ENCODE results near the gene BTBD18.
"Not testable (repeated sequence)": the region's sequence is repeated elsewhere in the genome, so short reads cannot be mapped to it uniquely, and the experiment has no call there.

The BTBD18 gene

DNA sequence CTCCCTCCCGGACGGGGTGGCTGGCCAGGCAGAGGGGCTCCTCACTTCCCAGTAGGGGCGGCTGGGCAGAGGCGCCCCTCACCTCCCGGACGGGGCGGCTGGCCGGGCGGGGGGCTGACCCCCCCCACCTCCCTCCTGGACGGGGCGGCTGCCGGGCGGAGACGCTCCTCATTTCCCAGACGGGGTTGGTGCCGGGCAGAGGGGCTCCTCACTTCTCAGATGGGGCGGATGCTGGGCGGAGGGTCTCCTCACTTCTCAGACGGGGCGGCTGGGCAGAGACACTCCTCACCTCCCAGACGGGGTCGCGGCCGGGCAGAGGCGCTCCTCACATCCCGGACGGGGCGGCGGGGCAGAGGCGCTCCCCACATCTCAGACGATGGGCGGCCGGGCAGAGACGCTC lies 34.9 kb downstream of the BTBD18 start:
- H3K27me3 ChIP-seq (replicated peaks; ENCODE audit: control insufficient read depth, insufficient read depth, low read length); DNase-seq (ENCODE audit: low read depth); H3K9ac ChIP-seq (ENCODE audit: low read length); H3K4me3 ChIP-seq (ENCODE audit: low read length); H3K9me3 ChIP-seq (ENCODE audit: control insufficient read depth, low read length): not testable (repeated sequence)
- peaks cover 11% of the 10 kb centered on the region for H3K36me3 ChIP-seq (ENCODE audit: control insufficient read depth, insufficient read depth, low read length, severe bottlenecking)
- peaks cover 14% of the 10 kb centered on the region for H3K4me1 ChIP-seq (ENCODE audit: control insufficient read depth, insufficient read depth, low read length)

DNA sequence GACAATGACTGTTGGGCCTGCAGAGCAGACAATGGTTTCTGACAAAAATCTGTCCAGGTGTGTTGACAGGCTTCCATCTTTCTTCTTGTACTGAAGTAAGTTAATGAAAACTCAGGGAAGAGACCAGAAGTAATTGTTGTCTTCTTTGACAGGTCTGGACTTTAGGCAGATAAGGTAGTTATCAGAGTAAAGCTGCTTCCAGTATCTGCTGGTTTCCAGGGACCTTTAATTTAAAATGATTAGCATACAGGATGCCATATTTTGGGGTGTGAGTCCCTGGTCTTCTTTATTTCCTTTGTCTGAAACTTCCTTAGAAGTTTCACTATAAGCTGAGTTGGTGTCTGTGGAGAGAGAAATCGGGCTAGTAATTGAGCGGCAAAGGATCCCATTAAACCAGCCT lies 37.8 kb downstream of the BTBD18 start:
- peaks cover 23% of the 10 kb centered on the region for H3K4me1 ChIP-seq (ENCODE audit: control insufficient read depth, insufficient read depth, low read length)
- peak overlapping the region; percentile 99 for H3K4me3 ChIP-seq (ENCODE audit: low read length)
- H3K27me3 ChIP-seq (replicated peaks; ENCODE audit: control insufficient read depth, insufficient read depth, low read length): no peaks in the 10 kb centered on the region
- H3K9ac ChIP-seq (ENCODE audit: low read length): peak overlapping the region; percentile 98
- no peaks in the 10 kb centered on the region for H3K9me3 ChIP-seq (ENCODE audit: control insufficient read depth, low read length)
- H3K36me3 ChIP-seq (ENCODE audit: control insufficient read depth, insufficient read depth, low read length, severe bottlenecking): no peaks in the 10 kb centered on the region
- DNase-seq (ENCODE audit: low read depth): no peak

- Histone ChIP-seq H3K4me3 (ENCODE audit: low read length) (peak within 1 kb of the TSS; percentile 99), H3K9me3 (ENCODE audit: control insufficient read depth, low read length) (no peaks in the 10 kb centered on the region), H3K36me3 (ENCODE audit: control insufficient read depth, insufficient read depth, low read length, severe bottlenecking) (no peaks in the 10 kb centered on the region), H3K4me1 (ENCODE audit: control insufficient read depth, insufficient read depth, low read length) (peaks cover 23% of the 10 kb centered on the region), H3K27me3 (replicated peaks; ENCODE audit: control insufficient read depth, insufficient read depth, low read length) (no peaks in the 10 kb centered on the region), H3K9ac (ENCODE audit: low read length) (peak within 1 kb of the TSS; percentile 98)
- peak; percentile 99 for DNase-seq (ENCODE audit: low read depth)
Measured at GRCh38 chr11:57712256-57713150, 39.1 kb downstream of the BTBD18 start, which contains the start of gene TMX2. TSS of gene TMX2 (plus strand) at chr11:57712593. CDS start at chr11:57712619, 26 bp downstream.

DNA sequence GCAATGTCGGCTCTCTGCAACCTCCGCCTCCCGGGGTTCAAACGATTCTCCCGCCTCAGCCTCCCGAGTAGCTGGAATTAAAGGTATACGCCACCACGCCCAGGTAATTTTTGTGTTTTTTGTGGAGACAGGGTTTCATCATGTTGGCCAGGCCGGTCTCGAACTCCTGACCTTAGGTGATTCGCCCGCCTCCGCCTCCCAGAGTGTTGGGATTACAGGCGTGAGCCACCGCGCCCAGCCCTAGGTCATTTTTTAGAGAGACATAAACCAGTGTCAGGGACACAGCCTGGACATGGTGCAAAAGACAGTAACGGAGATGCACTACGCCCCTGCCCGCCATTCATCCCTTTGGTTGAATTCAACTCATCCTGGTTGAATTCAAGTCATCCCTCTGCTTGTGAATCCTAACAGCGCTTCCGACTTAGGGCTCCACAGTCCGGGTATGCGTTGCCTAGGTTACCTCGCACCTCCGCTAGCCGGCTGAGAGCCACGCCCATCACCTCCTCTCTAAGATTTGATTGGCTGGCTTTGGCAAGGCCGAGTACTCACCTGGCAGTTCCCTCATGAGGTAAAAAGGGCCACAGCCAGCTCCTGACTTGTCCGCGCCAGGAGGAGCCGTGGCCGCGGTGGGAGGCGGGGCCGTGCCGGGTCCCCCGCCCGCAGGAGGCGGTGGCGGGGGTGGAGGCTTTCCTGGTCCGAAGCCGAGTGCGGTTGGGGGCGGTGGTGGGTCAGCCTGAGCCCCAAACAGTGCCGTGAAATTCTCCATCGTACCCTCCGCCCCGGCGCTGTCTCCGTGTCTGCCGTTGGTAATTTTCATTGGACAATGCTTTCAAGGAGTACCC lies 40.0 kb downstream of the BTBD18 start, which contains the start of gene MED19:
Gene MED19 (minus strand): TSS at position 802 of the 842 bp plus-strand sequence. CDS start 36 bp downstream, at position 766.
- H3K27me3 ChIP-seq (replicated peaks; ENCODE audit: control insufficient read depth, insufficient read depth, low read length): no peaks in the 10 kb centered on the region
- H3K4me3 ChIP-seq (ENCODE audit: low read length): peak within 1 kb of the TSS; percentile 99
- H3K9ac ChIP-seq (ENCODE audit: low read length): peak within 1 kb of the TSS; percentile 98
- H3K4me1 ChIP-seq (ENCODE audit: control insufficient read depth, insufficient read depth, low read length): peaks cover 23% of the 10 kb centered on the region
- H3K9me3 ChIP-seq (ENCODE audit: control insufficient read depth, low read length): no peaks in the 10 kb centered on the region
- DNase-seq (ENCODE audit: low read depth): peak; percentile 77
- H3K36me3 ChIP-seq (ENCODE audit: control insufficient read depth, insufficient read depth, low read length, severe bottlenecking): peaks cover under 1% of the 10 kb centered on the region

- H3K9ac ChIP-seq (ENCODE audit: low read length): no peak overlapping the region
- peaks cover 5% of the 10 kb centered on the region for H3K36me3 ChIP-seq (ENCODE audit: control insufficient read depth, insufficient read depth, low read length, severe bottlenecking)
- no peaks in the 10 kb centered on the region for H3K27me3 ChIP-seq (replicated peaks; ENCODE audit: control insufficient read depth, insufficient read depth, low read length)
- peaks cover 23% of the 10 kb centered on the region for H3K4me1 ChIP-seq (ENCODE audit: control insufficient read depth, insufficient read depth, low read length)
- H3K9me3 ChIP-seq (ENCODE audit: control insufficient read depth, low read length): no peaks in the 10 kb centered on the region
- H3K4me3 ChIP-seq (ENCODE audit: low read length): no peak overlapping the region
- peak; percentile 9 for DNase-seq (ENCODE audit: low read depth)
Measured at GRCh38 chr11:57709802-57710367, 41.7 kb downstream of the BTBD18 start.

GRCh38 chr11:57705432-57705831 lies 46.2 kb downstream of the BTBD18 start:
- not testable (repeated sequence) for H3K4me3 ChIP-seq (ENCODE audit: low read length); H3K27me3 ChIP-seq (replicated peaks; ENCODE audit: control insufficient read depth, insufficient read depth, low read length); H3K9me3 ChIP-seq (ENCODE audit: control insufficient read depth, low read length); DNase-seq (ENCODE audit: low read depth); H3K9ac ChIP-seq (ENCODE audit: low read length)
- peaks cover 41% of the 10 kb centered on the region for H3K36me3 ChIP-seq (ENCODE audit: control insufficient read depth, insufficient read depth, low read length, severe bottlenecking)
- H3K4me1 ChIP-seq (ENCODE audit: control insufficient read depth, insufficient read depth, low read length): peaks cover 16% of the 10 kb centered on the region

- Histone ChIP-seq H3K4me1 (ENCODE audit: control insufficient read depth, insufficient read depth, low read length) (peaks cover 16% of the 10 kb centered on the region), H3K9me3 (ENCODE audit: control insufficient read depth, low read length) (no peaks in the 10 kb centered on the region), H3K27me3 (replicated peaks; ENCODE audit: control insufficient read depth, insufficient read depth, low read length) (no peaks in the 10 kb centered on the region), H3K36me3 (ENCODE audit: control insufficient read depth, insufficient read depth, low read length, severe bottlenecking) (peaks cover 45% of the 10 kb centered on the region), H3K4me3 (ENCODE audit: low read length) (no peak overlapping the region), H3K9ac (ENCODE audit: low read length) (no peak overlapping the region)
- DNase-seq (ENCODE audit: low read depth): no peak
Measured at GRCh38 chr11:57704932-57705331, 46.7 kb downstream of the BTBD18 start.

DNA sequence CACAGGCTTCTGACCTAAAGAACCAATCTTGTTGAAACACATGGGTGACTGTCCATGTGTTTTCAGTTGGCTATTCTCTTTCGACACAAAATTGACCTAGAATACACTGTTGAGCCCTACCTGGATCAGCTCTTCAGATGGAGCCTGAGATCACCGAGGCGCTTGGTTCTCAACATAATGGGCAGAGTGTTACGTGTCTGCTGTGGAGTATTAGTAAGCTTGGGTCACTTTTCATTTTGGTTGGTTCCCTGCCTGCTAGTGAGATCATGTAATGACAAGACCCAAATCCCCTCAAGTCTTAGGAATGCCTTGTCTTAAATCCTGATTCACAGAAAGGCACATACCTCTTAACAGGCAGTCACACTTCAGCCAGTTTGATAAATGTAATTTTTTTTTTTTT lies 48.3 kb downstream of the BTBD18 start:
- Histone ChIP-seq H3K36me3 (ENCODE audit: control insufficient read depth, insufficient read depth, low read length, severe bottlenecking) (peaks cover 61% of the 10 kb centered on the region), H3K27me3 (replicated peaks; ENCODE audit: control insufficient read depth, insufficient read depth, low read length) (no peaks in the 10 kb centered on the region), H3K9ac (ENCODE audit: low read length) (no peak overlapping the region), H3K4me1 (ENCODE audit: control insufficient read depth, insufficient read depth, low read length) (peaks cover 16% of the 10 kb centered on the region), H3K9me3 (ENCODE audit: control insufficient read depth, low read length) (no peaks in the 10 kb centered on the region), H3K4me3 (ENCODE audit: low read length) (no peak overlapping the region)
- DNase-seq (ENCODE audit: low read depth): no peak

DNA sequence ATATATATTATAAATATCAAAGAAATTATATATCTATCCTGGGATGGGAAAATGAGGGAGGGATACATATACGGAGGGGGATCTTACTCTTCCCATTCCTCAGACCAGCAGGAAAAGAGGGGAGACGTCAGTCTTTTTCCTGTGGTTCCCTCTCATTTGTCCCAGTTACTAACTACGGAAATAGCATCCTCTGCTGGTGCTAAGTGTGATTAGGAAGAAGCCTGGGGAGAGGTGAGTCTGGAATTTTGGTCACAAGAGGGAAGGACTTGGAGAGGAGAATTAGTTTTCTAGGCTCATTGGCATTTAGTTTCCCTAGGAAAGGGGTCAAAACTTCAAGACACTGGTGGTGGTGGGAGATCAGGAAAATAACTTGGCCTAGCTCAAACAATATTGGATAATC lies 51.2 kb downstream of the BTBD18 start:
- H3K9me3 ChIP-seq (ENCODE audit: control insufficient read depth, low read length): no peaks in the 10 kb centered on the region
- DNase-seq (ENCODE audit: low read depth): no peak
- no peaks in the 10 kb centered on the region for H3K27me3 ChIP-seq (replicated peaks; ENCODE audit: control insufficient read depth, insufficient read depth, low read length)
- H3K36me3 ChIP-seq (ENCODE audit: control insufficient read depth, insufficient read depth, low read length, severe bottlenecking): peaks cover 83% of the 10 kb centered on the region
- H3K4me1 ChIP-seq (ENCODE audit: control insufficient read depth, insufficient read depth, low read length): peaks cover 16% of the 10 kb centered on the region
- H3K4me3 ChIP-seq (ENCODE audit: low read length): no peak overlapping the region
- no peak overlapping the region for H3K9ac ChIP-seq (ENCODE audit: low read length)

- DNase-seq (ENCODE audit: low read depth): no peak
- Histone ChIP-seq H3K27me3 (replicated peaks; ENCODE audit: control insufficient read depth, insufficient read depth, low read length) (no peaks in the 10 kb centered on the region), H3K36me3 (ENCODE audit: control insufficient read depth, insufficient read depth, low read length, severe bottlenecking) (peaks cover 86% of the 10 kb centered on the region), H3K9me3 (ENCODE audit: control insufficient read depth, low read length) (no peaks in the 10 kb centered on the region), H3K9ac (ENCODE audit: low read length) (no peak overlapping the region), H3K4me3 (ENCODE audit: low read length) (no peak overlapping the region), H3K4me1 (ENCODE audit: control insufficient read depth, insufficient read depth, low read length) (peaks cover 16% of the 10 kb centered on the region)
Measured at GRCh38 chr11:57699813-57700212, 51.8 kb downstream of the BTBD18 start.
